ENCODE results near the gene DPP3.
A peak's percentile ranks its signal among the peaks of the same experiment; 100 is the strongest.
"Not testable (repeated sequence)": the region's sequence is repeated elsewhere in the genome, so short reads cannot be mapped to it uniquely, and the experiment has no call there.

DPP3 gene

GRCh38 chr11:66532784-66533183 is 52.5 kb downstream of the DPP3 start:
- DNase-seq (ENCODE audit: low read depth) = no peak

GRCh38 chr11:66539170-66539869 is 59.1 kb downstream of the DPP3 start:
- no peak for DNase-seq (ENCODE audit: low read depth)

DNA sequence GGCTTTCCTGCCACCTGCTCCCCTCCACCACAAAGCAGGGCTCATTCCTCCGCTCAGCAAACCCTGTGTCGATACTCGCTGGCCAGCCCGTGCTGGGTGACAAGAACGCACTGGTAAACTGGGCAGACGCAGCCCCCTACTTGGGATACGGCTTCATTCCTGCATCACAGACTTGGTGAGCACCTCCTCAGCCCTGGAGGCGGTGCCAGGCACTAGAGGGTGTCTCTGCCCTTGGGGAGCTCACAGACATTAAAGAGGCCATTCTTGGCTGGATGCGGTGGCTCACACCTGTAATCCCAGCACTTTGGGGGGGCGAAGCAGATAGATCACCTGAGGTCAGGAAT is 59.6 kb downstream of the DPP3 start:
- no peak for DNase-seq (ENCODE audit: low read depth)

GRCh38 chr11:66540598-66540997 is 60.4 kb downstream of the DPP3 start:
- DNase-seq (ENCODE audit: low read depth) = not testable (repeated sequence)

DNA sequence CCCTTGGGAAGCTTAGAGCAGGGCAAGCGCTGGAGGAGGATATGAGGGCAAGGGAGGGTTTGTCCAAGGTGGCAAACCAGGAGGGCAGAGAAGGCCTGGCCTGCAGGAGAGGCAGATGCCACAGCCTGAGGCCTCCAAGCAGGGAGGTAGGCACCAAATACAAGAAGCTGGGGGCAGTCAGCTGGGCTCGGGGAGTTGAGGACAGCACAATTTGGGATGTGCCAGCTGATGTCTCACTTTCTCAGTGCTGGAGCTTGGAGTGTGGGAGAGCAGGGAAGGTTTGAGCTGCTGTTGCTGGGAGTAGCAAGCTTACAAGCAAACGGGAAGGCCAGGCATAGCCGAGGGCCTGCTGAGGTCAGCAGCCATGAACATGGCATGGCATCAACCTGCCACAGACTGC is 61.7 kb downstream of the DPP3 start:
- DNase-seq (ENCODE audit: low read depth) = no peak

- no peak for DNase-seq (ENCODE audit: low read depth)
These were observed 62.1 kb downstream of the DPP3 start for GRCh38 chr11:66542362-66542761.

DNA sequence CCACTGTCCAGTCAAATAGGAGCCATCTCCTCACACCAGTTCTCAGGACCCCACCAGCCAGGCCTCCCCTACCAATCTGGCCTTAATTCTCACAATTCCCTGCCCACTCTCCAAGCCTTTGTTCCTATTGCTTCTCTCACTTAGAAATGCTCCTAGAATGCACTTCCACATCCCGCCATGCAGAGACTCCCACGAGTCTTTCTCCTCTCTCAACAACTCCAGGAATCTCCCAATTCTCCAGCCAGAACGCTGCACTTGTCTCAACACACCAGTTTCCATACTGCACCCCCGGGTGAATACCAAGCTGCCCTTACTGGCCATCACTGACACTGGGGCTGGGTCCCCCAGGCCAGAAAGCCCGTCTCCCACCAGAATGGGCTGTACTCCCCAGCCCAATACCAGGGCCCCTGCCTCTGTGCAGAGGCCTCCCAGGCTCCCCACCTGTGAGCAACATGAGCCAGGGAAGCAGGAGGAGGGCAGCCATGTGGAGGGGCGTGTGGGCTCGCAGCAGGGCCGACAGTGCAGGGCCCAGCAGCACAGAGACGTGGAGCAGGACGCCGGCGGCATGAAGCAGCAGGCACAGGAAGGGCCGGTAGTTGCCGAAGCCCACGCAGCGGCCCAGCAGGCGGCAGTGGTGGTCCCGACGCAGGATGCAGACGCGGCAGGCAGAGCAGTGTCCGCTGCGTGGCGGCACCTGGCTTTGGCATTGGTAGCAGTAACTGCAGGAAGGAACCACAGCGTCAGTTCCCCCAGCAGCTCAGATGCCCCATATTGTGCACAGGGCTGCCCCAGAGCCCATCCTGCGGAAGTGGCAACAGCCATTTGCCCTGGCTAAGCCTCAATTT is 63.3 kb downstream of the DPP3 start:
- peak; percentile 17 for DNase-seq (ENCODE audit: low read depth)

DNA sequence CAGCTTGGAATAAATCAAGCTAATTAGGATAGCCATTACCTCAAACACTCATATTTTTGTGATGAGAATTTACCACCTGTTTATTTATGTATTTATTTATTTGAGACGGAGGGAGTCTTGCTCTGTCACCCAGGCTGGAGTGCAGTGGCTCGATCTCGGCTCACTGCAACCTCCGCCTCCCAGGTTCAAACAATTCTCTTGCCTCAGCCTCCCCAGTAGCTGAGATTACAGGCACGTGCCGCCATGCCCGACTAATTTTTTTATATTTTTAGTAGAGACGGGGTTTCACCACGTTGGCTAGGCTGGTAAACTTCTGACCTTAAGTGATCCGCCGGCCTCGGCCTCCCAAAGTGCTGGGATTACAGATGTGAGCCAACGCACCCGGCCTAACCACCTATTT is 64.7 kb downstream of the DPP3 start:
- DNase-seq (ENCODE audit: low read depth) = not testable (repeated sequence)

DNA sequence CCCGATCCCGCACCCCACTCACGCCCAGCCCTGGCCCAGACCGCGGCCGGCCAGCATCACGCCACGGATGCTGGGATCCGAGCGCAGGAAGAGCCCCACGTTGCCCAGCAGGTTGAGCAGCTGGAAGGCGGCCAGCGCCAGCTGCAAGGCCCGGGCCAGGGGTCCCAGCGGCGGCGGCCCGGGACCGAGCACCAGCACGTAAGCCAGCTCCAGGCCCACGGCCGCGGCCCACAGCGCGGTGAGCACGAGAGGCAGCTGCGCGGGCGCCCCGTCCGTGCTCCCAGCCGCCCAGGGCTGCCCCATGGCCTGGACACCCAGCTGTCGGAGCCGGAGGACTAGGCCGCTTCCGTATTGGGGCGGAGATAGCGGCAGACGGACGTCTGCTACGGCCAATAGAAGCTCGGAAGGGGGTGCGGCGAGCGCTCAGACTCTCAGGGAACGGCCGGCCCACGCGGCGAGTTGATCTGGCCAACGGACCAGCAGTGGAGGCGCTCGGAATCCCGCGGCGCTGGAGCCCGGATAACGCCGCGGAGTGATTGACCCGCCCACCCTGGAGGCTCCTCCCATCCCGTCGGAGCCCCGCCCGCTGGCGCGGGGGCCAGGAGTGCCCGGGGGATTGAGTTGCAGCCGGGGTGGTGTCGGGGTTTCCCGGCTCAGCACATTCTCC is 65.6 kb downstream of the DPP3 start, which contains the start of gene ZDHHC24:
Gene ZDHHC24 (minus strand): TSS at position 348 of the 667 bp plus-strand sequence. CDS start 45 bp downstream, at position 303.
- peak; percentile 94 for DNase-seq (ENCODE audit: low read depth)

- no peak for DNase-seq (ENCODE audit: low read depth)
These were observed 66.2 kb downstream of the DPP3 start, which contains the start of gene ACTN3 for GRCh38 chr11:66546368-66546965. ACTN3 (plus strand) TSS chr11:66546903; CDS start chr11:66546938, 35 bp downstream.

DNA sequence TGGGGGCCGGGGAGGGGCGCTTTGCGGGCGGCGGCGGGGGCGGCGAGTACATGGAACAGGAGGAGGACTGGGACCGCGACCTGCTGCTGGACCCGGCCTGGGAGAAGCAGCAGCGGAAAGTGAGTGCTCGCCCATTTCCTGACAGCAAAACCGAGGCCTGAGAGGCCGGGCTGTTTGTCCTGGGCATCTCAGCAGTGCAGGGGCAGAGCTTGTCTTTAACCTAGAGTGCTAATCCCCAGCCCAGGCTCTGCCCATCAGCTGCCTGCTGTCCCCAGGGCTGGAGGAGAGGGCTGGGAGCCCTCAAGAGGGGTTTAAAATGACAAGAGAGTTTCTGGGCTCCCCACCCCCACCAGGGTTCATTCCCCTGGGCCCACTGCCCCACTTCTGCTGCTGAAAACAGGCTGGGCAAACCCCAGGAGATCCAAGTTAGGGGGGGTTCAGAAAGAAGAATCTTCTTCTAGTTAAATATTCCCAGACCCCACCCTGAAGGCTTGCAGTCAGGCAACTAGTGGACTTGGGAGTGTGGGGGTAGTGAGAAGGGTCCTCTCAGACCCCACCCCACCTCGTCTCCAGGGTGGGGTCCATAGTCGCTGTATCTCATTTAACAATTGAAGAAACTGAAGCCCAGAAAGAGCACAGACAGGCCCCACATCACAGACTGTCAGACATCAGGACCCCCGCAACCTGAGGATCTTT is 66.9 kb downstream of the DPP3 start:
- no peak for DNase-seq (ENCODE audit: low read depth)

- DNase-seq (ENCODE audit: low read depth) = no peak
These were observed 67.4 kb downstream of the DPP3 start for GRCh38 chr11:66547662-66548009.

- no peak for DNase-seq (ENCODE audit: low read depth)
These were observed 67.8 kb downstream of the DPP3 start for GRCh38 chr11:66548041-66548440.

DNA sequence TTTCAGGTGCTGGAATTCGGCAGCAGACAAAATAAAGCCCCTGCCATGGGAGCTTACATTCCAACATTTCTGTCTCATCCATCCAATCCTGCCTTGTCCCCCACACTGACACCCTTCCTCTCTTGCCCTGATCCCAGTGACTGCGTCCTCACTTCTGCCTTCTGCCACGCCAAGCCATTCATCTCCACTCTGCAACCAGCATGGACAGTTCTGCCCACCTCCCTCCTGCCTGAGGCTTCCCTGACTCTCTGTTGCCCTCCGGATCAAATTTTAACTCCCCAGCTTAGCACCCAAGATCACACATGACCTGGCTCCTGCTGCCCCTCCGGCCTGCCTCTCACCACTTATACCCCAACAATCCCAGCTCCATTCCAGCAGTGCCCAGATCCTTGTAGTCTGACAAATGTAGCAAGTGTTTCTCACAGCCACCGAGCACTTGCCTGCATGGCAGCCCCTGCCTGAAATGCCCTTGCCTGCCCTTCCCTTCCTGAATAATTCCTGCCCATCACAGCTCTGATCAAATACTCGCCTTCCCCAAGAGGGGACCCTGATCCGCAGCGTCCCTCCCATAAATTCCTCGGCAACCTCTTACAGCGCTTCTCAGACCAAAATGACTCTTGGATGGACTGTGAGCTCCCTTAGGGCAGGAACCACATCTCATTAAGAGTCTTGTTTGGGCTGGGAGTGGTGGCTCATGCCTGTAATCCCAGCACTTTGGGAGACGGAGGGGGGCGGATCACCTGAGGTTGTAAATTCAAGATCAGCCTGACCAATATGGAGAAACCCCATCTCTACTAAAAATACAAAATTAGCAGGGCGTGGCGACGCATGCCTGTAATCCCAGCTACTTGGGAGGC is 68.8 kb downstream of the DPP3 start:
- no peak for DNase-seq (ENCODE audit: low read depth)

DNA sequence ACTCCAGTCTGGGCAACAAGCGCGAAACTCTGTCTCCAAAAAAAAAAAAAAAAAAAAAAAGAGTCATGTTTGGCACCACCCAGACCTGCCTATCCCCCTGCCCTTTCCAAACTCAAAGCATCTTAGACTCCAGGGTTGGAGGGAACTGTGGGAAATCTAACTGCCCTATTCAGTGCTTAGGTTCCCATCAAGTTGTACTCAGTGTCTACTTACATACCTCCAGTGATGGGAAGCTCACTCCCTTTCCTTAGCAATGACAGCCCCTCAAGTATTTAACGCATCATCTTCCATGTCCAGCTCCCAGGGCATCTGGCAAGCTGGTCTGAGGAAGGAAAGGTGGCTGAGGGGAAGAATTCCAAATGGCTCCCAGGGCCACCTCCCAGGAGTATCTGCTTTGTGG is 69.5 kb downstream of the DPP3 start:
- DNase-seq (ENCODE audit: low read depth) = no peak

DNA sequence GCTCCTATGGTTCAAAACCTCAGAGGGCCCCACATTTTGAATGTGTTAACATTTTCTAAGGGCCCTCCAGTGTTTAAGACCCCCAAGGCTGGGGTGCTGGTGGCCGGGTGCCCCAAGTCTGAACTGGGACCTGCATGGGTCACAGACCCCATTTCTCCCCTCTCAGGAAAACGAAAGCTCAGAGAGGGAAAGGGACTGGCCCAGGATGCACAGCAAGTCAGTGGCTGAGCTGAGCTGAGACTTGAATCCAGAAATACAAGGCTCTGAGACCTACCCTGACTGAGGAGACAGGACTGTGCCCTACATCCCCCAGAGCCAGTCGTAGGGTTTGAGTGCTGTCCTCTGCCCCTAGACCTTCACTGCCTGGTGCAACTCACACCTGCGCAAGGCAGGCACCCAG is 70.7 kb downstream of the DPP3 start:
- DNase-seq (ENCODE audit: low read depth) = no peak

- DNase-seq (ENCODE audit: low read depth) = no peak
These were observed 74.4 kb downstream of the DPP3 start for GRCh38 chr11:66554602-66555001.

GRCh38 chr11:66555416-66555815 is 75.2 kb downstream of the DPP3 start:
- DNase-seq (ENCODE audit: low read depth) = no peak

- DNase-seq (ENCODE audit: low read depth) = no peak
These were observed 75.9 kb downstream of the DPP3 start for GRCh38 chr11:66556086-66556485.

DNA sequence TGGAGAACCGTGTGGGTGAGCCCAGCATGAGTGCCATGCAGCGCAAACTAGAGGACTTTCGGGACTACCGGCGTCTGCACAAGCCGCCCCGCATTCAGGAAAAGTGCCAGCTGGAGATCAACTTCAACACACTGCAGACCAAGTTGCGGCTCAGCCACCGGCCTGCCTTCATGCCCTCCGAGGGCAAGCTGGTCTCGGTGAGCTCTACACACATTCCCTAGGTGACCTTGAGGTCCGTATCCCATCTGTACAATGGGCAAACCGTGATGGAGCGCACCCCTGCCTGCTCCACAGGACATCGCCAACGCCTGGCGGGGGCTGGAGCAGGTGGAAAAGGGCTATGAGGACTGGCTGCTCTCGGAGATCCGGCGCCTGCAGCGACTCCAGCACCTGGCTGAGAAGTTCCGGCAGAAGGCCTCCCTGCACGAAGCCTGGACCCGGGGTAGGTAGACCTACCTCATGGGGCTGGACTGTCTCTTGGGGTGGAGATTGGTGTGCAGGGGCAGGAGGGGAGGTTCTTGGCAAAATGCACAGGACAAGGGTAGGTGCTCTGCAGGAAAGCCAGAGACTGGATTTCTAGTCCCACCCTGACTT is 77.6 kb downstream of the DPP3 start:
- DNase-seq (ENCODE audit: low read depth) = no peak

Measured in GM04504 (cell line).